Osteoblast (primary cell): ENCODE results near the gene SENP6. TPM values are rescaled to one million over a fixed set of nuclear protein-coding genes. Genes with fewer than 3 reads are reported as not detected.

ENCODE experiments used
- DNase-seq: peaks from one replicate; pipeline ENCODE4 v3.0.0; 2011; ENCODE audit warnings: low spot score, mixed read lengths; ENCODE audit not compliant: insufficient read length; ENCODE audit errors: missing footprints
- H2AFZ ChIP-seq: 2 replicates; pipeline ENCODE4 v1.6.0; 2011; ENCODE audit warnings: mild to moderate bottlenecking, low read length
- H3K27ac ChIP-seq: 2 replicates; pipeline ENCODE4 v1.5.1; 2011; ENCODE audit warnings: mild to moderate bottlenecking, low read depth, low read length, moderate library complexity
- H3K27me3 ChIP-seq: 2 replicates; pipeline ENCODE4 v1.6.0; 2012; ENCODE audit warnings: mild to moderate bottlenecking, control low read depth, inconsistent platforms, low read length, moderate library complexity; ENCODE audit not compliant: insufficient read depth
- H3K36me3 ChIP-seq: 2 replicates; pipeline ENCODE4 v1.5.1; 2011; ENCODE audit warnings: mild to moderate bottlenecking, low read length, control low read depth, moderate library complexity; ENCODE audit not compliant: insufficient read depth
- H3K4me1 ChIP-seq: 2 replicates; pipeline ENCODE4 v1.5.1; 2011; ENCODE audit warnings: mild to moderate bottlenecking, low read length, control low read depth, moderate library complexity; ENCODE audit not compliant: insufficient read depth
- H3K4me2 ChIP-seq: 2 replicates; pipeline ENCODE4 v1.6.0; 2011; ENCODE audit warnings: mild to moderate bottlenecking, low read length; ENCODE audit not compliant: insufficient read depth
- H3K4me3 ChIP-seq: fragments of 200-600 bp; sonication (generic); 3 replicates; pipeline ENCODE4 v1.5.1; 2012; ENCODE audit warnings: mild to moderate bottlenecking, low read length, inconsistent platforms; ENCODE audit not compliant: insufficient read depth
- H3K79me2 ChIP-seq: 2 replicates; pipeline ENCODE4 v1.6.0; 2012; ENCODE audit warnings: mild to moderate bottlenecking, low read length, control low read depth, inconsistent platforms; ENCODE audit not compliant: insufficient read depth
- H3K9me3 ChIP-seq: 2 replicates; pipeline ENCODE4 v1.5.1; 2011; ENCODE audit warnings: low read depth, low read length, control low read depth
- H4K20me1 ChIP-seq: 2 replicates; pipeline ENCODE4 v1.6.0; 2012; ENCODE audit warnings: mild to moderate bottlenecking, low read length, control low read depth; ENCODE audit not compliant: insufficient read depth
- total RNA-seq: library from RNA; depleted of rRNA; stranded (reverse); fragments of >200 nt; gene quantifications from 2 replicates; pipeline ENCODE4 v1.2.3, GENCODE V29; 2012
- TF ChIP-seq, protein P1 (sequence below): IDR thresholded peaks from 2 replicates; pipeline ENCODE4 v1.5.1; 2011; ENCODE audit warnings: mild to moderate bottlenecking, low read depth, low read length, moderate library complexity; ENCODE audit errors: extremely low read depth

Gene SENP6
- total RNA-seq, 1 donor = 107 TPM

DNA sequence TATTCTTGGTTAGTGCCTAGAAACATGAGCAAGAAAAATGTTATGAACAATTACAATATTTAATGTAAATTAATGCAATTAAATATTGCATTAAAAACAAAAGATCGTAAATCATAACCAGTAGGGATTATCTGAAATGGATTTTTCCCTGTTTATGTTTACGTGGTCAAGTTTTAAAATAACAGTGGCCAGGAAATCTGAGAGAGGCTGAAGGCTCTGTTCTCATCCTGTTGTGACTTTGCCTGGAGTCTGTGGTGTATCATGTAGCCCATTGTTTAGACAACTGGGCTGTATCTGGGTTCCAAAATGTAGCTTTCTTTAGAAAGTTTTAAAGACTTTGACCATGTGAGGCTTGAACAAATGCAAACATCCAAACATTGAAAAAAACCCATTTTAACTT, 149.8 kb downstream of the SENP6 start:
- Histone ChIP-seq H4K20me1 (no peaks in the 10 kb centered on the region), H3K4me3 (no peak overlapping the region), H3K4me2 (peak overlapping the region; percentile 85), H3K79me2 (peaks cover 56% of the 10 kb centered on the region), H2AFZ (no peak overlapping the region), H3K4me1 (peaks cover 32% of the 10 kb centered on the region), H3K27me3 (no peaks in the 10 kb centered on the region), H3K9me3 (no peaks in the 10 kb centered on the region), H3K36me3 (no peaks in the 10 kb centered on the region), H3K27ac (no peak overlapping the region)
- no peak for DNase-seq
- TF ChIP-seq, protein P1, sequence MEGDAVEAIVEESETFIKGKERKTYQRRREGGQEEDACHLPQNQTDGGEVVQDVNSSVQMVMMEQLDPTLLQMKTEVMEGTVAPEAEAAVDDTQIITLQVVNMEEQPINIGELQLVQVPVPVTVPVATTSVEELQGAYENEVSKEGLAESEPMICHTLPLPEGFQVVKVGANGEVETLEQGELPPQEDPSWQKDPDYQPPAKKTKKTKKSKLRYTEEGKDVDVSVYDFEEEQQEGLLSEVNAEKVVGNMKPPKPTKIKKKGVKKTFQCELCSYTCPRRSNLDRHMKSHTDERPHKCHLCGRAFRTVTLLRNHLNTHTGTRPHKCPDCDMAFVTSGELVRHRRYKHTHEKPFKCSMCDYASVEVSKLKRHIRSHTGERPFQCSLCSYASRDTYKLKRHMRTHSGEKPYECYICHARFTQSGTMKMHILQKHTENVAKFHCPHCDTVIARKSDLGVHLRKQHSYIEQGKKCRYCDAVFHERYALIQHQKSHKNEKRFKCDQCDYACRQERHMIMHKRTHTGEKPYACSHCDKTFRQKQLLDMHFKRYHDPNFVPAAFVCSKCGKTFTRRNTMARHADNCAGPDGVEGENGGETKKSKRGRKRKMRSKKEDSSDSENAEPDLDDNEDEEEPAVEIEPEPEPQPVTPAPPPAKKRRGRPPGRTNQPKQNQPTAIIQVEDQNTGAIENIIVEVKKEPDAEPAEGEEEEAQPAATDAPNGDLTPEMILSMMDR = no peak

DNA sequence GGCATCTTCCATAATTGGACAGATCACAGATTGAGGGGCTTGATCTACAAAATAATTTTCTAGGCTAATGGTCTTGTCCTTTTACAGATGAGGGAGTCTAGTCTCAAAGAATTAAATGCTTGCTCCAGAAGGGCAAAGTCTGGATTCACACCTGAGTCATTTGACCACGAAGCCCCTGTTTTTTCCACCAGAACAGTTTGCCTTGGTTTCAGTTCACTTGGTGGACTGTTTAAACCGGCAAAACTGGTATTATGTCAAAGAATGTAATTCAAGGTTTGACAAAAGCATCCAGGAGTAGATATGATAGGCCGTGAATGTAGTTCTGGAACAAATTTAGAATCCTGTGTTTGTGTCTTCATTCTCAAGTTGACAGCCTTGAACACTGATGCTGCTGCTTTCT, 150.7 kb downstream of the SENP6 start:
- no peaks in the 10 kb centered on the region for H3K36me3 ChIP-seq
- no peak for DNase-seq
- H3K9me3 ChIP-seq = no peaks in the 10 kb centered on the region
- no peaks in the 10 kb centered on the region for H3K27me3 ChIP-seq
- TF ChIP-seq, protein P1 = no peak
- H3K27ac ChIP-seq = peak overlapping the region; percentile 59
- peak overlapping the region; percentile 36 for H2AFZ ChIP-seq
- no peak overlapping the region for H3K4me3 ChIP-seq
- H4K20me1 ChIP-seq = no peaks in the 10 kb centered on the region
- peaks cover 32% of the 10 kb centered on the region for H3K4me1 ChIP-seq
- peak overlapping the region; percentile 85 for H3K4me2 ChIP-seq
- H3K79me2 ChIP-seq = peaks cover 60% of the 10 kb centered on the region

DNA sequence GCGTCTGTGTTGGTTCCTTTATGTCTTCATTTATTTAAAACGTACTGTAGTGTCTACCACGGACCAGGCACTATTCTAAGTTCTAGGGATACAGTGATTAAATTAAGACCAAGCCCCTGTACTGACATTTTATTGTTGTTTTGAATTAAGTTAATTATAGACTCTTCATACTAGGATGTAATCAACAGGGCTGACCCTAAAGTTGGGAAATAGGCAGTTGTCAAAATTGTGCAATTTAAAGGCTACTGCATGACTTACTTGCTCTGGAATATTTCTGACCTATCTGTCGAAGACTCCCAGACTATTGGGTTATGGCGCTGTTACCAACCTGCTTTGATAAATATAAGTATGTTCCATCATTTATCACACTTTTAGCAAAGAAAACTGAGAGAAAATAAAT, 154.0 kb downstream of the SENP6 start:
- Histone ChIP-seq H3K79me2 (peaks cover 56% of the 10 kb centered on the region), H3K36me3 (no peaks in the 10 kb centered on the region), H3K4me3 (no peak overlapping the region), H3K9me3 (no peaks in the 10 kb centered on the region), H3K27me3 (no peaks in the 10 kb centered on the region), H4K20me1 (no peaks in the 10 kb centered on the region), H3K27ac (no peak overlapping the region), H2AFZ (no peak overlapping the region), H3K4me1 (peaks cover 30% of the 10 kb centered on the region), H3K4me2 (no peak overlapping the region)
- TF ChIP-seq, protein P1 = no peak
- no peak for DNase-seq

DNA sequence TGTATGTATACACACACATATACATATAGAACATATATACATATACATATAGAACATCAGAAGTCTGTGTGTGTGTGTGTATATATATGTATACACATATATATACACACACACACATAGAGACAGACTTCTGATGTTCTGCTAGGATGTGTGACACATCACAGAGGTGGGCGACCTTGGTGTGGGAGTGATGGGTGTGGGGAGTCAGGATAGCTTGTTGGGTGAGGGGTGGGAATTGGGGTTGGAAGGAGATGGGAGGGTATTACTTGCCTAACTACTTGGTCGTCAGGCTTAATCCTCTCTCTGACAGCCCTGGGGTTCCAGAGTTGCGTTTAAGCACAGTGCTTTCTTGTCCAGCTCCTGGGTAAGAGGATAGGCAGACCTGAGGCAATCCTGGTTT, 155.6 kb downstream of the SENP6 start:
- Histone ChIP-seq H3K79me2 (peaks cover 53% of the 10 kb centered on the region), H3K27ac (no peak overlapping the region), H3K27me3 (no peaks in the 10 kb centered on the region), H3K4me3 (no peak overlapping the region), H2AFZ (no peak overlapping the region), H3K36me3 (no peaks in the 10 kb centered on the region), H3K4me2 (no peak overlapping the region), H3K4me1 (peaks cover 16% of the 10 kb centered on the region), H4K20me1 (no peaks in the 10 kb centered on the region), H3K9me3 (no peaks in the 10 kb centered on the region)
- TF ChIP-seq, protein P1 = no peak
- DNase-seq = no peak
